Activated CD4-positive, CD25-positive, alpha-beta regulatory T cell treated with anti-CD3 and anti-CD28 coated beads, Interleukin-2, amount 50 U/mL, for 16 hours (primary cell): ENCODE results near the gene OR52M1.
"Not testable (repeated sequence)": the region's sequence is repeated elsewhere in the genome, so short reads cannot be mapped to it uniquely, and the experiment has no call there.

Experiments
- DNase-seq: peaks from one replicate; pipeline ENCODE4 v3.0.0-alpha.2; 2020; ENCODE audit warnings: low read depth, low spot score

The OR52M1 gene, protein sequence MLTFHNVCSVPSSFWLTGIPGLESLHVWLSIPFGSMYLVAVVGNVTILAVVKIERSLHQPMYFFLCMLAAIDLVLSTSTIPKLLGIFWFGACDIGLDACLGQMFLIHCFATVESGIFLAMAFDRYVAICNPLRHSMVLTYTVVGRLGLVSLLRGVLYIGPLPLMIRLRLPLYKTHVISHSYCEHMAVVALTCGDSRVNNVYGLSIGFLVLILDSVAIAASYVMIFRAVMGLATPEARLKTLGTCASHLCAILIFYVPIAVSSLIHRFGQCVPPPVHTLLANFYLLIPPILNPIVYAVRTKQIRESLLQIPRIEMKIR

DNA sequence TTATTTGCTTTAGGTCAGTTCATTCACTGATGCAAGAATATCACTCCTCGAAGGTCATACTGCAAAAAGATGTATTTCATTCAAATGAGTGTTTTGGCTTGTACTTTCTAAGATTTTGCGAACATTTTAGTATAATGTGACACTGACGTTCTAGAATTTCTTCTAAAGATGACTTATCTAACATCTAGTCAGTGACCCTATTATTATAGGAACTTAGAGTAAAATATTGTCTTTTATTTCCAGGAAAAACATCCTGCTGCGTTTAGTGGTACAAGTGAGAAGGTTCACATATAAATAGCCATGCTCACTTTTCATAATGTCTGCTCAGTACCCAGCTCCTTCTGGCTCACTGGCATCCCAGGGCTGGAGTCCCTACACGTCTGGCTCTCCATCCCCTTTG, at the start of gene OR52M1:
TSS of gene OR52M1 (plus strand) at position 301 of the 400 bp plus-strand sequence. CDS start at position 301, 0 bp downstream.
- DNase-seq = no peak

DNA sequence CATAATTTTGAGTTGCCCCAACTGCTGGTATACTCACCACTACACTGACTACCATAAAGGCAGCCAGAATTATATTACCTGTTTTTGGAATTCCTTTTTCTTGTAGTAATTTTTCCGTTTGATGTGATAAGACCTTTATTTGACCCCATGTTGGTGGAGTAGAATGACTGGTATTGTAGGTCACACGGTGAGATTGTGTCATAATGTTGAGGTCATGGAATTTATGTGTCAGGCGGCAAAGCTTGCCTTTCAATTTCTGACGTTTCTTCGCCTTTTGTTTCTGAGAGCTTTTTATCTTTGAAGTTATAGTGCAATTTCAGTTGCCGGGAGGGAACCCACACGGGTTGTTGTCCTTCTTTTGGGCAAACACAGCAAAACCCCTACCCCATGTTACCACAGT, 49.5 kb upstream of the OR52M1 start:
- DNase-seq = no peak

DNA sequence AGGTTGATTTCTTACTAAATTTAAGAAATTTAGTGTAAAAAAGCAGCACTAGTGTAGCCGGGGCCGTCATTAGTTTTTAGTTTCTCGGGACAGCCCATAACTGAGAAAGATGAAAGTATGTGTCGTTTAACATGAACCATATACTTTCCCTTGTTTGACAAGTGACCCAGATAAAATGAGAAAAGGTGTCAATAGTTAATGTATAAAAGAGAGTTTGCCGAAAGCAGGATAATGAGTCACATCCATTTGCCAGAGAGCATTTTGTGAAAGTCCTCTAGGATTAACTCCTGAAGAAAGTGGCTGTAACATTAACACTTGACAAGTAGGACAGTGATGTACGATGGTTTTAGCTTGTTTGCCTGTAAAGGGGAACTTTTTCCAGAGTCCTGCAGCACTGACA, 49.0 kb upstream of the OR52M1 start:
- DNase-seq = no peak

DNA sequence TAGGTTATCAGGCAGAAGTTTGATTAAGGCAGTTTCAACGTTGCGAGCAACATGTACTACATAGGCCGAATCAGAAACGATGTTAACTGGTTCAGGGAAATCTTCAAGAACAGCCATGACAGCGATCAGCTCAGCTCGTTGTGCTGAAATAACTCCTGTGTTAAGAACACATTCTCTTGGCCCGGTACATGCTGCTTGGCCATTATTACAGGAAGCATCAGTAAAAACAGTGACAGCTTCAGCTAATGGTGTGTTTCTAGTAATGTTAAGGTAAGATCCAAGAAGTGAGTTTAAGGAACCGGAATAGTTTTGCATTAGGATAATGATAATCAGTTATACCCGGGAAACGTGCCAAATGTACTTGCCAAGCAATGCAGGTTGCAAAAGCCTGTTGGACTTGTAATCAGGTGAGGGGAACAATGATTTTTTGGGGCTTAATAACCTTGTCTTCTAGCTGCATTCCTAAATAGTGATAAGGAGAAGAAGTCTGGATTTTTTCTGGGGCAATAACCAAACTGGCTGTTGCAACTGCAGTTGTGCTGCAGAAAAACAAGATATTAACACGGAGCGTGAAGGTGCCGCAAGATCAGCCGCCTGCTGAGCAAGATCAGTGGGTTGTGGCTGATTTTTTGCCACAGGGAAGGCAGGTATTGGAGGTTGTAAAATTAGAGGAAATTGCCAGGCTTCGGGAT, 48.3 kb upstream of the OR52M1 start:
- DNase-seq = no peak

DNA sequence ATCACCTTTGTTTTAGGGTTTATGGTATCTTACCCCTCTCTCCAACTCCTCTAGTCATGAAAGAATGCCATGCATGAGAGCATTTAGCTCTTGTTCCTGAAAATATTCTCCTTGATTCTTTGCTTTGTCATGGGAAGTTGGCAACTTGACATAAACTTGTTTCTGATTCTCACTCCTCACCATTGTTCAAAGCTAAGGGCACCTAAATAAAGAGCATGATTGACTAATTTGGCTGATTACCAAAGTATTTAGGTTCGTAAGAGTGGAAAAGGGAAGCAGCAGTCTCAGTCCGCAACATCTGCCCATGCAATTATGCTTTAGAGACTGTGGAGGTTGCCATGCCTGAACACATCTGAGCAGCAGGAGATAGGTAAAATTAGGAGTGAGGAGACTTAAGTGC, 36.1 kb upstream of the OR52M1 start:
- no peak for DNase-seq

DNA sequence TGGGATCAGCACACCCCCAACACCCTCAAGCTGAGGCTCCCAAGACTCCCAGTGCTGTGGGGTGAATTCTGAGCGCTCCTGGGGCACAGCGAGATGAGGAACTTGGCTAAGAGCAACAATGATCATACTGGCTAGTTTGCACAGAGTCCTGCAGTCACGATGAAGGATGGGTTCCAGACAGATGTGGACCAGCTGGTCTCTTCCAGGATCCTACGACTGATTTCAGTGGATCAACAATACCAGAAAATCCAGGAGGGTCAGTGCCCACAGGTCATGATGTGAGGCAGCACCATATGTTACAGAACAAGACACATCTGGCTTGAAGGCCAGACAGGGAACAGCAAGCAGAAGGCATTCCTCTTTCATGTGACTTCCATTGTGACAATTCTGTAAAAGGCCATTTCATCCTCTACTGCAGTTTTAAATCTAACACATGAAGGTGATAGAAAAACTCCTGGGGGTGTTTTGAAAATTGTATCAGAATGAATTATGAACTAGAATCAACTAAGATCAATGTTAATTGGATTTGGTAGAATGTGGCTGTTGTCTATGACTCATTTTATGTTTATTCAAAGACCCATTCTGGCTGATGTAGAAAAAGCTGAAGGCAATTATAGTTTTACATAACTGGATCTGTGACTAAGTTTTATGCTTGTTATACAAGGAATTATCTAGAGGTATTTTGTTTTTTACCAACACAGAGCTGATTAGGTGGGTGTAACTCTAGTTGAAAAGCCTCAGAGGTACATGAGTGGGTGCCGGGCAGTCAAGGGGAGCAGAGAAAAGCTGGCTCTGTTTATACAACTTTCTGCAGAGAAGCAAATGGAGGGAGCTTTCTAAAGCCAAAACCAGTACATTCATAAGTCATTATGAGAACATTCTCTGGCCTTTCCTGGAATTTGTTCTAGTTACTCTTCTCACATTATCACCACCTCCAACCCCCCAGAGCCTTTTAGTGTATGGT, 33.4 kb upstream of the OR52M1 start:
- no peak for DNase-seq

DNA sequence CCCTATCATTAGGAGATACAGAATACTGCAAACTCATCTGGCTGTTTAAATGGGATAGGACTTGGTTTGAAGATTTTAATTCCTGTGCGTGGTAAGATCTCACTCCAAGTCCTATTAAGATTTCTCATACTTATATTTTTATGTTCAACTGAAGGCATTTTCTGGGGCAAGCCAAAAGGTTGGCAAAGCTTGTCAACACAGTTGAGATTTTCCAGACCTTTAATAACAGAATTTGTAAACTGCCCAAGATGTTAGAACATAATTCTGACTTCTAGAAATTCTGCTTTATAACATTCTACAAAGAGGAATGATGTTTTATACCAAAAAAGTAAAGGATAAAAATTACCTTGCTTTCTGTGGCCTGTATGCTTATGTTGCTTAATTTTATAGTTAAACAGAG, 30.8 kb upstream of the OR52M1 start:
- no peak for DNase-seq

DNA sequence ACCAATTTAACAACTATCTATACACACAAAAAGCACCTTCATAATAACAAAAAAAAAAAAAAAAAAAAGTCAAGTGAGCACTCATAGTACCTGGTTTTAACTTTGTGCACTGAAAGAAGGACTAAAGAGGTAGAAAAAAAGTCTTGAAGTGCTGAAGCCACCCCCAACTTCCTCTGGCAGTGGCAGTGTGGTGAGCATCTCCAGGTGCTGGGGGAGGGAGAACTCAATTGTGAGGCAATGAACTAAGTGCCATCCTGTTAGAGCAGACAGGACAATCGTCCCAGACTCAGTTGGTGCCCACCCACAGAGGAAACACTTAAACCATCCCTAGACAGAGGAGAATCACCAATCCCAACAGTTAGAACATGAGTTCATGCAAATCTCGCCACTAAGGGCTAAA, 22.7 kb upstream of the OR52M1 start:
- no peak for DNase-seq

DNA sequence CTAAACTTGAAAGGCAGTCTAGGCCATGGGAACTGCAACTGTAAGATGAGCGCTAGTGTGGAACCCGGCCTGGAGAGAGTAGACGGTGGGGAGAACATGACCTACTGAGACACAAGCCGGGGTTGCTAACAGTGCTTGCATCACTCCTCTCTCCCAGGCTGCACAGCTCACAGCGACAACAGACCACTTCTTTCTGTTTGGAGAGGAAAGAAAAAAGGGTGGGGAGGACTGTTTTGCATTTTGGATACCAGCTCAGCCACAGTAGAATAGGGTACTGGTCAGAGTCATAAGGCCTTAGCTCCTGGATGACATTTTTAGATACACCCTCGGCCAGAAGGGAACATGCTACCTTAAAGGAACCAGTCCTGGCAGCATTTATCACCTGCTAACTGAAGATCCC, 22.2 kb upstream of the OR52M1 start:
- DNase-seq = no peak

DNA sequence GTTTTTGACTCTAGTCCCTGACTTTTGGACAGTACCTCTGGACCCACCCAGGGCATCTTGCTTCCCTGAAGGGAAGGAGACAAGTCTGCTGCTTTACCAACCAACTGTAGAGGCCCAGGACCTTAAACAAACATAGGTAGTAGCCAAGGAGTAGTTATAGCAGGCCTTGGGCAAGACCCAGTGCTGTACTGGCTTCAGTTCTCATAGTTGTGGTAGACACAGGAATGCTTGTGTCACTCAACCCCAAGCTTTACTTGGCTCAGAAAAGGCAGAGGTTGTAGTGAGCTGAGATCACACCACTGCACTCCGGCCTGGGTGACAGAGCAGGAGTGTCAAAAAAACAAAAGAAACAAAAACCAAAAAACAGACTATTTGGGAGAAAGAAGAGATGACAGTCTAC, 21.3 kb upstream of the OR52M1 start:
- DNase-seq = no peak

DNA sequence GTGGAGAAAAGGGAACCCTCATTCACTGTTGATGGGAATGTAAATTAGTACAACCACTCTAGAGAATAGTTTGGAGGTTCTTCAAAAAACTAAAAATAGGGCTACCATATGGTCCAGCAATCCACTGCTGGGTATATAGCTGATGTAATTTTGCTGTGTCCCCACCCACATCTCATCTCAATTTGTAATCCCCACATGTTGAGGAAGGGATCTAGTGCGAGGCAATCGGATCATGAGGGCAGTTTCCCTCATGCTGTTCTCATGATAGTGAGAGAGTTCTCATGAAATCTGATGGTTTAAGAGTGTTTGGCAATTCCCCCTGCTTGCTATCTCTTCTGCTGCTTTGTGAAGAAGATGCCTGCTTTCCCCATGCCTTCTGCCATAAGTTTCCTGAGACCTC, 17.1 kb upstream of the OR52M1 start:
- DNase-seq = no peak

DNA sequence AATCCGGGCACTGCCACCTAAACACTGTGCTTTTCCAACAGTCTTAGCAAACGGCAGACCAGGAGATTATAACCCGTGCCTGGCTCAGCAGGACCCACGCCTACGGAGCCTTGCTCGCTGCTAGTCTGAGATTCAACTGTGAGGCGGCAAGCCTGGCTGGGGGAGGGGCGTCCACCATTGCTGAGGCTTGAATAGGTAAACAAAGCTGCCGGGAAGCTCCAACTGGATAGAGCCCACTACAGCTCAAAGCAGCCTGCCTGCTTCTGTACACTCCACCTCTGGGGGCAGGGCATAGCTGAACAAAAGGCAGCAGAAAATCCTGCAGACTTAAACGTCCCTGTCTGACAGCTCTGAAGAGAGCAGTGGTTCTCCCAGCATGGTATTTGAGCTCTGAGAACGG, 13.3 kb upstream of the OR52M1 start:
- DNase-seq = not testable (repeated sequence)

DNA sequence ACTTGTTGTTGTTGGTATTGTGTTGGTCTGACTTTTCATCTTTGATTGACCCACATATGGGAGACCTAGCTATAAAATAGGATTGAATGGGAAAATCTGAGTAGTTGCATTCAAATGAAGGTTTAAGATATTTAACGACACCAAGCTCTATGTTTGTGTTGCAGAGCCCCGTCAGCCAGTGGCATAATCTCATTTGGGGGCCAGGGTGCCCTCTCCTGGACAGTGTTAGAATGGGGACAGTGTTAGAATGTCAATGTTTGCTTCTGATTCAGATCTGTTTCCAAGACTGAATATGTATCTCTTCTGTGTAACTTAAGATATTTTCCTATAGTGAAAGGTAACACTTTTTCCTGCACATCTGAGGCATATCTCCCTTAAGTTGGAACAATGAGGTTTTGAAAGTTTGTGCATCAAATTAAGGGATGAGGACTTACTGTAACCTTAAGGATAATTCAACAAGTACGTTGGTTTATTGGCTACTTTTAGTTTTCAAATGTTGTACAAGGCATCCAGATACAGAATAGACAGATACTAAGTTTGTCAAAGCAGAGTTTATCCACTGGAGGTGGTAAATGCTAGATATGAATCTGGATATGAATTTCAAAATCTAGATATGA, 5.3 kb upstream of the OR52M1 start:
- DNase-seq = peak; percentile 4

DNA sequence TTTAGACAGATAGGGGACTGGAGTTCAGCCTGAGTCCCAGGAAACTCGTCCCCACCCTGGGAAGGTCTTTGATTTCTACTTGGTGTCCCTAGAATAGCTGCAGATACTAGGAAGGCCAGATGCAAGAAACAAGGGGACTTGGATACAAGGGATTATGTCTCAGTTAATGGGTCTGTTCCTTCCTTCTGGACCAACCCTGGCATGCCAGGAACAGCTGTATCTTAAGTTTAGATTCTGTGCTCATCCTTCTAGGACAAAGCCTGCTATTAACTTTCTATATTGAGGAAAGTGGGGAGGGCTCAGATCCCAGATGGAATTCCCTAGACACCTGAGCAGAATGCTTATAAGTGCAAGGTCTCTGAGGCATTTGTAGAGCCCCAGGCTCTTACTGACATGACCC, 3.9 kb upstream of the OR52M1 start:
- no peak for DNase-seq

DNA sequence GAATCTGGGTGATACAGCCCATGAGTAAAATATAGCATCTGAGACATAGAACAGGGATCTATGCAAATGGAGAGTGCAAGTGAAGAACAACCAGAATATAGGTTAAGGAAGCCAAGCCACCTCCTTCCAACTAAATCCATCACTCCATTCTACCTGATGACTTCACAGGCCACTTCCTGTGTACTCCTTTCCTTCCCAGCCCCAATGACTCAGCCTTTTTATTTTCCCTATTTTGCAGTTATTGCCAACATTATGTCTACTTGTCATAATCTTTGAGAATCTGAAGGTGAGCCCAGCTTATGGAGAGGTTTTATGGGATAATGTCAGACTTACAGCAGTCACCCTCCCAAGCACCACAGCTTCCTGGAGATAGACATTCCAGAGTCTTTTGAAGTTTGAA, 1.4 kb upstream of the OR52M1 start:
- no peak for DNase-seq

DNA sequence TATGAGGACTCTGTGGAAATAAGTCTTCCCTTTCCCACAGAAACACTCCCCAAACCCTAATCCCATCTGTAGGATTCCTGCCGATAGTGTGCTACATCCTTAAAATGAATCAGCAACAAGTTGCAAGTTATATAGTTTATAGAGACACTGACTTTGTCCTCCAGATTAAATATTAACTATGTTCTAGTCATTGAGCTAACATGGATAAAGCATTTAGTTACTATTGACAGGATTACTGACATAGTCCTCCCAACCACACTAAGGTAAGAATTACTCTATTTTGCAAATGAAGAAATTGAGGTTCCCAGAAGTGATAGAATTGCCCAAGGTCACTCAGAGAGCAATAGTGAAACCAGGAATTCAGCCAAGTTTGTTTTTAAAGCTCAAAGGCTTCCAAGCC, 1.9 kb downstream of the OR52M1 start:
- no peak for DNase-seq

DNA sequence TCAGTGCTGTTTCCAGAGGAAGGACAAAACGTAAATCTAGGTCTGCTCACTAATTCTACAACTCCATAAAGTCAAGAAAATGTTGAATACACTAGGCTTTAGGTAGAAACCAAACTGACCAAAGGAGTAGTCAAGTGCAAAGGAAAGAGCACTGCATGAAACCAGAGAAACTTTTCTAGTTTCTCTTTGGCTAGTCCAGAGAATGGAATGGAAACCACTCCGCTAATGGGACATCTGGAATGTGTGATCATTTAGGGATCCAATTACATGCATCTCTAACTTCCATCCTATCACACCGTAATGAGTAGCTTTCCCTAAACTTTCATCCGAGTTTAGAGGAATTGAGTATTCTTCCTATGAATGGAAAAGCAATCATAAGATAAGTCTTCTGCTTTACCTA, 2.4 kb downstream of the OR52M1 start:
- DNase-seq = no peak

DNA sequence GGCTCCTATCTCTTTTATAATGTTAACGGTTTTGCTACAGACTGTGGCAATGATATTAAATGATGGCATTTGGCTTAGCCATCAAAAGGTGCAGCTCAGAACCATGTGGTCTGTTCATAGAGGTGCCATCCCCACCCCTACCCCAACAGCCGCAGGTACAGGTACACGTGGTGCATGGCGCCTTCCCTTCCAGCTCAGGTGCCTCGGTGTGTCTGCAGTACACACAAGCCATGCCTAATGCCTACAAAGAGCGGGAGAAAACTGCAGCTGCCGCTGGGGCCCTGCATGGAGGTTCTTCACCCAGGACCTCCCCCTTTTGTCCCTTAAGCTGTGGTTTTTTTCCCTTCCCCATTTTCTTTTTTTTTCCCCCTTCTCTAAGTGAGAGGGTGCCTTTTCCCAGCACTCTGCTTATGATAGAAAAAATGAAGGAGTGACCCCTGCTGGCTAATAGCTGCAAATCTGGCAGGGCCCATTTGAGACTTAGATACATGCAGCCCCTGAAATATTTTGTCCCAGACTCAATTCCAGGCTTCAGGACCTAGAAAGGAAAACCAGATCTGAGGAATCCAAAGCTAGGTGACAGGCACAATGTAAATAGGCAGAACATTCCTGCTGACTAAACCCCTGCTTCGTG, 6.5 kb downstream of the OR52M1 start:
- no peak for DNase-seq

DNA sequence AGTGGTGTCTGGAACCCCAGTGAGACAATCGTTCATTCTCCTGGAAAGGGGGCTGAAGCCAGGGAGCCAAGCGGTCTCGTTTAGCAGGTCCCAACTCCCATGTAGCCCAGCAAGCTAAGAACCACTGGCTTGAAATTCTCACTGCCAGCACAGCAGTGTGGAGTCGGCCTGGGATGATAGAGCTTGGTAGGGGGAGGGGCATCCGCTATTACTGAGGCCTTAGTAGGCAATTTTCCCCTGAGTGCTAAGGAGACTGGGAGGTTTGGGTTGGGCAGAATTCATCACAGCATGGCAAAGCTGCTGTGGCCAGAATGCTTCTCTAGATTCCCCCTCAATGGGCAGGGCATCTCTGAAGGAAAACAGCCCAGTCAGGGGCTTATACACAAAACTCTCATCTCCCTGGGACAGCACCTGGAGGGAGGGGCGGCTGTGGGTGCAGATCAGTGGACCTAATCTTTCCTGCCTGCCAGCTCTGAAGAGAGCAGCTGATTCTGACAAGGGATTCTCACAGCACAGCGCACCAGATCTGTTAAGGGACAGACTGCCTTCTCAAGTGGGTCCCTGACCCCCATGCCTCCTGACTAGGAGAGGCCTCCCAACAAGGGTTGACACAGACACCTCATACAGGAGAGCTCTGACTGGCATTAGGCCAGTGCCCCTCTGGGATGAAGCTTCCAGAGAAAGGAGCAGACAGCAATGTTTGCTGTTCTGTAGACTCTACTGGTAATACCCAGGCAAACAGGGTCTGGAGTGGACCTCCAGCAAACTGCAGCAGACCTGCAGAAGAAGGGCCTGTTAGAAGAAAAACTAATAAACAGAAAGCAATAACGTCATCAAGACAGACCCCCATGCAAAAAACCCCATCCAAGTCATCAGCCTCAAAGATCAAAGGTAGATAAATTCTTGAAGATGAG, 14.8 kb downstream of the OR52M1 start:
- DNase-seq = no peak

DNA sequence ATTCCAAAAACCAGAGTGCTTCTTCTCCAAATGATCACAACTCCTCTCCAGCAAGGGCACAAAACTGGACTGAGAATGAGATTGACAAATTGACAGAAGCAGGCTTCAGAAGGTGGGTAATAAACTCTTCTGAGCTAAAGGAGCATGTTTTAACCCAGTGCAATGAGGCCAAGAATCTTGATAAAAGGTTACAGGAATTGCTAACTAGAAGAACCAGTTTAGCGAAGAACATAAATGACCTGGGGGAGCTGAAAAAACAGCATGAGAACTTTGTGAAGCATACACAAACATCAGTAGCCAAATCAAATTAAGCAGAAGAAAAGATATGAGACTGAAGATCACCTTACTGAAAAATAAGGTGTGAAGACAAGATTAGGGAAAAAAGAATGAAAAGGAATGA, 15.5 kb downstream of the OR52M1 start:
- no peak for DNase-seq
